OCI-LY7 (cell line): ENCODE data around the gene RNF167. TPM values are rescaled to one million over a fixed set of nuclear protein-coding genes. Genes with fewer than 3 reads are reported as not detected.
A peak's percentile ranks its signal among the peaks of the same experiment; 100 is the strongest.

Experiments used
- BruUV-seq: library from RNA; stranded (reverse); fragments of 400-500 nt; replicated peaks from 2 replicates; lab custom pipeline; 2021; lab: Mats Ljungman, UMichigan
- CTCF ChIA-PET: fragments of 300-600 bp; sonication (Branson Sonifier 250); formaldehyde crosslinking; loops from one replicate; lab custom pipeline; 2022; ENCODE audit warnings: antibody characterized with exemption; ENCODE audit not compliant: unreplicated experiment; lab: Charles Lee
- POLR2A ChIA-PET: fragments of 300-600 bp; sonication (Branson Sonifier 250); formaldehyde crosslinking; loops from one replicate; lab custom pipeline; 2022; ENCODE audit warnings: antibody characterized with exemption; lab: Charles Lee
- DNase-seq: peaks from one replicate; pipeline ENCODE4 v3.0.0-alpha.2; 2015; ENCODE audit warnings: low spot score
- H2AFZ ChIP-seq: fragments of 200-600 bp; sonication (generic), shearing (Covaris generic); 2 replicates; pipeline ENCODE4 v1.6.1; 2014; ENCODE audit warnings: mild to moderate bottlenecking, antibody characterized with exemption, low read length, moderate library complexity
- H3K27ac ChIP-seq: fragments of 200-600 bp; sonication (generic); 2 replicates; pipeline ENCODE4 v1.5.1; 2014; ENCODE audit warnings: mixed run types, low read depth, mild to moderate bottlenecking, moderate library complexity, low read length, inconsistent platforms; ENCODE audit not compliant: poor library complexity, severe bottlenecking
- H3K36me3 ChIP-seq: fragments of 200-600 bp; sonication (generic); 2 replicates; pipeline ENCODE4 v1.6.1; 2014; ENCODE audit warnings: mild to moderate bottlenecking, antibody characterized with exemption, low read length, moderate library complexity, mixed read lengths; ENCODE audit not compliant: insufficient read depth
- H3K4me1 ChIP-seq: fragments of 200-600 bp; sonication (generic); 2 replicates; pipeline ENCODE4 v1.5.1; 2014; ENCODE audit warnings: mild to moderate bottlenecking, low read length; ENCODE audit not compliant: insufficient read depth, poor library complexity, severe bottlenecking
- H3K4me2 ChIP-seq: fragments of 200-600 bp; sonication (generic); 2 replicates; pipeline ENCODE4 v1.6.1; 2014; ENCODE audit warnings: mild to moderate bottlenecking, low read length
- H3K4me3 ChIP-seq: fragments of 200-600 bp; sonication (generic); 2 replicates; pipeline ENCODE4 v1.5.1; 2014; ENCODE audit warnings: mild to moderate bottlenecking, low read depth, low read length; ENCODE audit not compliant: poor library complexity, severe bottlenecking
- H3K79me2 ChIP-seq: fragments of 200-600 bp; sonication (generic); 2 replicates; pipeline ENCODE4 v1.6.1; 2016; ENCODE audit warnings: low read depth, mild to moderate bottlenecking, low read length, moderate library complexity, mixed read lengths; ENCODE audit not compliant: insufficient read depth
- H3K9me2 ChIP-seq: fragments of 200-600 bp; sonication (generic); 2 replicates; pipeline ENCODE4 v1.6.1; 2016; ENCODE audit warnings: mild to moderate bottlenecking, low read length, mixed read lengths; ENCODE audit not compliant: insufficient read depth
- H3K9me3 ChIP-seq: fragments of 200-600 bp; sonication (generic); 2 replicates; pipeline ENCODE4 v1.6.1; 2014; ENCODE audit warnings: mild to moderate bottlenecking, mixed run types, low read length, mixed read lengths
- H4K20me1 ChIP-seq: fragments of 200-600 bp; sonication (generic); 2 replicates; pipeline ENCODE4 v1.6.1; 2014; ENCODE audit warnings: mild to moderate bottlenecking, antibody characterized with exemption, low read length, moderate library complexity, mixed read lengths; ENCODE audit not compliant: insufficient read depth
- EZH2phosphoT487 ChIP-seq: fragments of 200-600 bp; sonication (generic); IDR thresholded peaks from 2 replicates; pipeline ENCODE4 v1.6.1; 2018; ENCODE audit warnings: low read depth, borderline replicate concordance, mild to moderate bottlenecking, mixed run types, antibody characterized with exemption, low read length, moderate library complexity, mixed read lengths
- intact Hi-C: fragments of 100-400 bp; cut with micrococcal nuclease; formaldehyde crosslinking; loops from one replicate; pipeline ENCODE4 v1.10.0; 2022; ENCODE audit not compliant: unreplicated experiment
- total RNA-seq, 2 experiments: library from RNA; depleted of rRNA in 1 of 2; stranded (reverse); fragments of >200 nt in 1 of 2; shearing (Covaris generic) in 1 of 2; gene quantifications; 2 replicates each; pipeline ENCODE4 v1.2.3, GENCODE V29; 2014 to 2022
- TF ChIP-seq, protein P1 (sequence below): fragments of 200-600 bp; sonication (generic); conservative IDR thresholded peaks from 2 replicates; pipeline ENCODE4 v1.5.1; 2014; ENCODE audit warnings: mild to moderate bottlenecking, antibody characterized with exemption, low read length, moderate library complexity, mixed read lengths

Gene RNF167
- total RNA-seq, 2 experiments from 2014 or later, result 46.5 to 124 TPM

DNA sequence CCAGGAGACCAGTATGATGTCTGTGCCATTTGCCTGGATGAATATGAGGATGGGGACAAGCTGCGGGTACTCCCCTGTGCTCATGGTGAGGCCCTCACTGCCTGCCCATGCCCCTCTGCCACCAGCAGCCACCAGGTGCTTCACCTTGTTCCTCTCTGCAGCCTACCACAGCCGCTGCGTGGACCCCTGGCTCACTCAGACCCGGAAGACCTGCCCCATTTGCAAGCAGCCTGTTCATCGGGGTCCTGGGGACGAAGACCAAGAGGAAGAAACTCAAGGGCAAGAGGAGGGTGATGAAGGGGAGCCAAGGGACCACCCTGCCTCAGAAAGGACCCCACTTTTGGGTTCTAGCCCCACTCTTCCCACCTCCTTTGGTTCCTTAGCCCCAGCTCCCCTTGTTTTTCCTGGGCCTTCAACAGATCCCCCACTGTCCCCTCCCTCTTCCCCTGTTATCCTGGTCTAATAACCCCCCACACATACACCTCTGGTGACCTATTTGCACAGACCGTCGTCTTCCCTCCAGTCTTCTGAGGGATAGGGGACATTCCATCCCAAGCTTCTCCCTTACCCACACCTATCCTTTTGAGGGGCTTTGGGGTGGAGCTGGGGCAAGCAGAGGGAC is 4.6 kb downstream of the RNF167 start:
- no TSS peak for BruUV-seq
- Histone ChIP-seq H3K27ac (peak overlapping the region; percentile 99), H2AFZ (no peak overlapping the region), H3K79me2 (peaks cover 75% of the 10 kb centered on the region), H3K9me2 (no peaks in the 10 kb centered on the region), H3K36me3 (peaks cover 79% of the 10 kb centered on the region), H4K20me1 (peaks cover 19% of the 10 kb centered on the region), H3K4me3 (peak overlapping the region; percentile 100), H3K4me1 (peaks cover 57% of the 10 kb centered on the region), H3K4me2 (peak overlapping the region; percentile 97), H3K9me3 (no peaks in the 10 kb centered on the region)
- intact Hi-C loops, result loop anchor here (10.0 kb wide), 1 partner anchor 250 kb away; the partner anchor contains the start of gene ZNF594
- no peak for TF ChIP-seq EZH2phosphoT487
- TF ChIP-seq, protein P1, sequence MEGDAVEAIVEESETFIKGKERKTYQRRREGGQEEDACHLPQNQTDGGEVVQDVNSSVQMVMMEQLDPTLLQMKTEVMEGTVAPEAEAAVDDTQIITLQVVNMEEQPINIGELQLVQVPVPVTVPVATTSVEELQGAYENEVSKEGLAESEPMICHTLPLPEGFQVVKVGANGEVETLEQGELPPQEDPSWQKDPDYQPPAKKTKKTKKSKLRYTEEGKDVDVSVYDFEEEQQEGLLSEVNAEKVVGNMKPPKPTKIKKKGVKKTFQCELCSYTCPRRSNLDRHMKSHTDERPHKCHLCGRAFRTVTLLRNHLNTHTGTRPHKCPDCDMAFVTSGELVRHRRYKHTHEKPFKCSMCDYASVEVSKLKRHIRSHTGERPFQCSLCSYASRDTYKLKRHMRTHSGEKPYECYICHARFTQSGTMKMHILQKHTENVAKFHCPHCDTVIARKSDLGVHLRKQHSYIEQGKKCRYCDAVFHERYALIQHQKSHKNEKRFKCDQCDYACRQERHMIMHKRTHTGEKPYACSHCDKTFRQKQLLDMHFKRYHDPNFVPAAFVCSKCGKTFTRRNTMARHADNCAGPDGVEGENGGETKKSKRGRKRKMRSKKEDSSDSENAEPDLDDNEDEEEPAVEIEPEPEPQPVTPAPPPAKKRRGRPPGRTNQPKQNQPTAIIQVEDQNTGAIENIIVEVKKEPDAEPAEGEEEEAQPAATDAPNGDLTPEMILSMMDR, result no peak
- ChIA-PET POLR2A (interaction anchor here (1.1 kb wide), 1 partner anchor 22 kb away, joined by 3 read pairs; the partner anchor contains the start of gene SPAG7), CTCF (no interaction called here)
- DNase-seq, result peak; percentile 50

DNA sequence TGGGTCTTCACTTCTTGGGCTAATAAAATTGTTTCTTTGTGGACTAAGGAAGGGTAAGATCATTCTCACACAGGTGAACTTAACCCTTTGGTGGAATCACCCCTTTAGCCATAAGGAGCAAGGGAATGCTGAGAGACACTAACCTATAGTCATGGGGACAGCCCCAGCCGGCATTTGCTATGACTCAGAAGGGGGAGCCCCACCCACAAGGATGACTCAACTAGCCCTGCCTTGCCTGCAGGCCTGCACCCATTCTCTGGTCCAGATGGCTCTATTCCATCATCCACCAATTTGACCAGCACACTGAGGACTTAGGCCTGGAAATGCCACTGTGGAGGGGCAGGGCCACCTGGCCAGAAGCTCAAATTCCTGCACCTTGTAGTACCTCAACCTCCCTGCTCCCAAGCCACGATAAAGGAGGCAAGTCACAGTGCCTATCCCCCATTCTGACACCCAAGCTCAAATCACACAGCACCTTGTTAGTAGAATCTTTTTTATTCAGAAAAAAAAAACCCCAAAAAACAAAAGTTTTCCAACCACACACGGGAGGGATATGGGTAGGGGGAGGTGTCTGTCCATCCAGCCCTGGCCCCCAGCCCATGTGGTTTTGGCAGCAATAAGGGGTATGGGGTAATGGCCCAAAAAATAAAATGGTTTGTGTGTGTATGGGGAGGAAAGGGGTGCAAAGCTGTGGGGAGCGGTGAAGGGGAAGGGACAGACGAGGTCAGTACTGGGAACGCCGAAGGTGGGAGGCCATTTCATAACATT is 5.3 kb downstream of the RNF167 start:
- Histone ChIP-seq H2AFZ (no peak overlapping the region), H3K9me2 (no peaks in the 10 kb centered on the region), H3K79me2 (peaks cover 75% of the 10 kb centered on the region), H3K9me3 (no peaks in the 10 kb centered on the region), H3K27ac (peak overlapping the region; percentile 99), H3K4me2 (peak overlapping the region; percentile 97), H3K36me3 (peaks cover 79% of the 10 kb centered on the region), H4K20me1 (peaks cover 19% of the 10 kb centered on the region), H3K4me3 (peak overlapping the region; percentile 100), H3K4me1 (peaks cover 61% of the 10 kb centered on the region)
- intact Hi-C loops, result loop anchor here (10.0 kb wide), 1 partner anchor 249 kb away; the partner anchor contains the start of gene ZNF594
- ChIA-PET POLR2A (interaction anchor here (1.1 to 1.5 kb wide), 2 partner anchors 22 to 41 kb away, joined by 3 read pairs; partner anchors contain the start of gene SPAG7), CTCF (no interaction called here)
- TF ChIP-seq, protein P1, result no peak
- TF ChIP-seq EZH2phosphoT487, result no peak
- no TSS peak for BruUV-seq
- peak; percentile 46 for DNase-seq
